Colonic mucosa (tissue), 4 donors: ENCODE results near the gene DST. TPM values are rescaled to one million over a fixed set of nuclear protein-coding genes. Genes with fewer than 3 reads are reported as not detected.

Source experiments
- DNase-seq: peaks from one replicate; pipeline ENCODE4 v3.0.0-alpha.2; 2020
- H3K27ac ChIP-seq: fragments of 200-600 bp; one replicate; pipeline ENCODE4 v1.8.0; 2021
- H3K27me3 ChIP-seq: fragments of 200-600 bp; one replicate; pipeline ENCODE4 v1.8.0; 2021
- H3K36me3 ChIP-seq: fragments of 200-600 bp; one replicate; pipeline ENCODE4 v1.8.0; 2021
- H3K4me1 ChIP-seq: fragments of 200-600 bp; one replicate; pipeline ENCODE4 v1.8.0; 2021; ENCODE audit warnings: mild to moderate bottlenecking
- H3K4me3 ChIP-seq: fragments of 200-600 bp; one replicate; pipeline ENCODE4 v1.8.0; 2021
- H3K9ac ChIP-seq, 2 donors: one replicate each; pipeline ENCODE4 v1.7.0; 2013; ENCODE audit warnings: control low read depth in 2 of 2, low read depth in 2 of 2, low read length in 2 of 2
- H3K9me3 ChIP-seq: fragments of 200-600 bp; one replicate; pipeline ENCODE4 v1.8.0; 2021
- intact Hi-C: fragments of 100-400 bp; cut with DNase I; formaldehyde crosslinking; loops from one replicate; pipeline ENCODE4 v1.14.1; 2022
- total RNA-seq, 2 donors: library from RNA; stranded (reverse); fragmentation: NEBNext Ultra II Directional in 1 of 2; extraction: Animal tissue kit (Norgen Biotek cat#: 25700) in 1 of 2; gene quantifications; one replicate each; pipeline ENCODE4 v1.2.1, GENCODE V29; 2021
- TF ChIP-seq, protein P1 (sequence below): fragments of 200-600 bp; IDR thresholded peaks from one replicate; pipeline ENCODE4 v1.8.0; 2022; ENCODE audit warnings: antibody characterized with exemption, mild to moderate bottlenecking
- donor health status: healthy.
- donor health status: DM: no; HTN: no; CAD: no.
- donor health status: DM: no; HTN: no; CAD: no.

Gene DST
- total RNA-seq, 2 donors from 2014 or later: 115 to 197 TPM

DNA sequence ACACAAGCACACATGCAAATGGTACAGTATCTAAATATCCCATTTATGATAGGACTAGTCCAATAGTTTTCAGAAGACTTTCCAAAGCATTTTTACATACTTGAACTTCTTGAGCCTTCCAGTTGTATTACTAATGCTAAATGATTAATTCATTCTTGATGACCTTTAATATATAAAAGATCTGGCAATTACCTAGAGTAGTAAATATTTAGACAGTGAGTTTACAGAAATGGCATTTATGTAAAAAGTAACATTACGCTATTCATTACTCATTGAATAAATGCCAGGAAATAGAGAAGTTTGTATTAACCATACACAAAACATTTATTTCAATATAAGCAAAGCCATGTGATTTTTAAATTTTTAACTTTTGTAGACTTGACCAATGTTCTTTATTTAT, 158.8 kb downstream of the DST start:
- TF ChIP-seq, protein P1, sequence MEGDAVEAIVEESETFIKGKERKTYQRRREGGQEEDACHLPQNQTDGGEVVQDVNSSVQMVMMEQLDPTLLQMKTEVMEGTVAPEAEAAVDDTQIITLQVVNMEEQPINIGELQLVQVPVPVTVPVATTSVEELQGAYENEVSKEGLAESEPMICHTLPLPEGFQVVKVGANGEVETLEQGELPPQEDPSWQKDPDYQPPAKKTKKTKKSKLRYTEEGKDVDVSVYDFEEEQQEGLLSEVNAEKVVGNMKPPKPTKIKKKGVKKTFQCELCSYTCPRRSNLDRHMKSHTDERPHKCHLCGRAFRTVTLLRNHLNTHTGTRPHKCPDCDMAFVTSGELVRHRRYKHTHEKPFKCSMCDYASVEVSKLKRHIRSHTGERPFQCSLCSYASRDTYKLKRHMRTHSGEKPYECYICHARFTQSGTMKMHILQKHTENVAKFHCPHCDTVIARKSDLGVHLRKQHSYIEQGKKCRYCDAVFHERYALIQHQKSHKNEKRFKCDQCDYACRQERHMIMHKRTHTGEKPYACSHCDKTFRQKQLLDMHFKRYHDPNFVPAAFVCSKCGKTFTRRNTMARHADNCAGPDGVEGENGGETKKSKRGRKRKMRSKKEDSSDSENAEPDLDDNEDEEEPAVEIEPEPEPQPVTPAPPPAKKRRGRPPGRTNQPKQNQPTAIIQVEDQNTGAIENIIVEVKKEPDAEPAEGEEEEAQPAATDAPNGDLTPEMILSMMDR: no peak
- Histone ChIP-seq H3K27me3 (no peaks in the 10 kb centered on the region), H3K36me3 (no peaks in the 10 kb centered on the region), H3K4me3 (no peak overlapping the region), H3K9me3 (no peaks in the 10 kb centered on the region), H3K9ac (no peak overlapping the region), H3K4me1 (no peaks in the 10 kb centered on the region), H3K27ac (no peak overlapping the region)
- intact Hi-C loops: loop anchor here (5.0 kb wide), 1 partner anchor 112 kb away; no protein-coding TSS in a partner anchor
- no peak for DNase-seq

DNA sequence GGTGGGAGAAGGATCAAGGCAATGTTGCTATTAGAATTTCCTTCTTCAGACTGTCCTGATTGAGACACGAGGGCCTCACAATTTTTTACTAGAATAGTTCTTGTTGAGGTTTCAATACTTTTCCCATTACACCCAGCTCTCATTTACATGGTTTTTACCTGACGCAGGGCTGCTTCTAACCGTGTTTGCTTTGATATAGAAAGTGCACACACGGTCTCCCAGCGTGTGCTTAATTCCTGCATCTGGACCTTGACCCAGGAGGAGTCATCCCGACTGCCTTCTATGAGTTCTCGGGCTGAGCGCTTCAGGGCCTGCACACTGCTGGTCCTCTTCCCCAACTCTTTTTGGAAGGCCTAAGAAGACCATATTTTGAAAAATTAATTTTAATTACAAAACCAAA, 160.2 kb downstream of the DST start:
- no peaks in the 10 kb centered on the region for H3K36me3 ChIP-seq

DNA sequence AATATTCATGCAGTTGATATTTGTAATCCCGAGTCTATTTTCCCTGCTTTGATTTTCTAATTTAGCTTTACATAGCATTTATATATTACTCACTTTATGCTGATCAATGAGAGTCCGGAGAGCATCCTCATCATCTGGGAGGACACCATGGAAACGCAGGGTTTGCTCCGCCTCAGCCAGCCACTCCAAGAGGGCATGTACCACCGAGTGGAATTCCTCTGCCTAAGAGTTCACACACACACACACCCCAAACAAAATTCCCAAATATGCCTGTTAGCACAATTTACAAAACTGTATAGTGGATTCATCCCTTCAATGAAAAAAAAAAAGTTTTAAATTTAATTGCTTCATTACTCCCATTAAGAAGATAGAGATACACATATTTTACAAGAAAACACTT, 160.7 kb downstream of the DST start:
- TF ChIP-seq, protein P1: no peak
- DNase-seq: no peak
- H3K36me3 ChIP-seq: no peaks in the 10 kb centered on the region
- no peaks in the 10 kb centered on the region for H3K9me3 ChIP-seq
- no peak overlapping the region for H3K9ac ChIP-seq
- H3K4me1 ChIP-seq: no peaks in the 10 kb centered on the region
- no peaks in the 10 kb centered on the region for H3K27me3 ChIP-seq
- no peak overlapping the region for H3K4me3 ChIP-seq
- H3K27ac ChIP-seq: no peak overlapping the region
- intact Hi-C loops: loop anchor here (5.0 kb wide), 1 partner anchor 110 kb away; no protein-coding TSS in a partner anchor

More for the DNA sequence above, 160.2 kb downstream of the DST start:
- Histone ChIP-seq H3K9ac (no peak overlapping the region), H3K27me3 (no peaks in the 10 kb centered on the region), H3K9me3 (no peaks in the 10 kb centered on the region), H3K27ac (no peak overlapping the region), H3K4me1 (no peaks in the 10 kb centered on the region), H3K4me3 (no peak overlapping the region)
- intact Hi-C loops: loop anchor here (5.0 kb wide), 1 partner anchor 110 kb away; no protein-coding TSS in a partner anchor
- TF ChIP-seq, protein P1: no peak
- peak; percentile 47 for DNase-seq

DNA sequence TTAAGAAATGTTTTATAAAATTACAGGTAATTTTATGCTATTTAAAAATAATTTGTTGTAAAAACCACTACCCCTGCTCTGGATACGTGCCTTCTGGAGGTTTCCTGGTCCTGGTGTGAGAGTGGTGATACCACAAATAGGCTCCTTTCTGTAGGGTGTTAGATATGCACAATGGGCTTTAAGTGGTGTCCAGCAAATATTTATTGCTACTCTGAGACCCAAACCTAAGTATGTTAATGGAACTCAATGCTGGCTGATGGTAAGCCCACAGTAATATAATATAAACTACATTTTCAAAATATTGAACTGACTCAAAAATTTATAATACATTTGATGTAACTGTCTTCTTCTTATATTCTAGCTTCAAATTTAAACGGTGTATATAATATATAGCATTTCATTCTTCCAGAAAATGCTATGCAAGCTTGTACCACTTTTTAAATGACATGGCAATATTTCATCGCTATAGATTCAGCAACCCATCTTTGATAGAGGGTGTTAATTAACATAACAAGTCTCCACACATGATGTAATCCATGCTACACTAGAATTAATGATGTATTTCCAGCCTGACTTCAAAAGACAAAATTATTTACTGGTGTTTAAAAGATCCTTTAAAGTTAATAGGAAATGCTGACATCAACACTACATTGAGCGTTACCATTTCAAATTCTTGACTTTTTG, 161.9 kb downstream of the DST start:
- intact Hi-C loops: loop anchor here (5.0 kb wide), 1 partner anchor 108 kb away; no protein-coding TSS in a partner anchor
- no peak overlapping the region for H3K27ac ChIP-seq
- H3K9me3 ChIP-seq: no peaks in the 10 kb centered on the region
- H3K4me3 ChIP-seq: no peak overlapping the region
- no peak overlapping the region for H3K9ac ChIP-seq
- no peaks in the 10 kb centered on the region for H3K36me3 ChIP-seq
- TF ChIP-seq, protein P1: no peak
- no peaks in the 10 kb centered on the region for H3K4me1 ChIP-seq
- DNase-seq: no peak
- H3K27me3 ChIP-seq: no peaks in the 10 kb centered on the region

DNA sequence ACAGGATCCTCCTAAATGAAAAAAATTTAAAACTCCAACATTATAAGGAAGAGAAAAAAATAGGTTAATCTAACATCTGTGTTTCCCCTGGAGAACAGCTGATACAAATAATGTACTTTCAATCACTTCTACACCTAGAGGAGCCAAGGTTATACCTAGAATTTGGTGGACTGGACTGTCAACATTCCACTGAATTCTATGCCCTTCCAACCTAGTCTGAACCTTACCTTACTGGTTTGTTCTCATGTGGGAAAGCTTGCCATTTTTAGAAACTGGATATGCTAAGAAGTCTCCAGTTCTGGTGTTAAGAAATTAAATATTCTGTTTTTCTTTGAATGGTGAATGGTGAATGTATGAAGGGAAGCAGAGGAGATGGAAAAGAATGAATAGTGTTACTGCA, 162.4 kb downstream of the DST start:
- Histone ChIP-seq H3K9ac (no peak overlapping the region), H3K4me1 (no peaks in the 10 kb centered on the region), H3K27me3 (no peaks in the 10 kb centered on the region), H3K27ac (no peak overlapping the region), H3K36me3 (no peaks in the 10 kb centered on the region), H3K9me3 (no peaks in the 10 kb centered on the region), H3K4me3 (no peak overlapping the region)
- intact Hi-C loops: loop anchor here (5.0 kb wide), 1 partner anchor 108 kb away; no protein-coding TSS in a partner anchor
- TF ChIP-seq, protein P1: no peak
- no peak for DNase-seq
